H1 (cell line): ENCODE data around the gene NHS. TPM values are rescaled to one million over a fixed set of nuclear protein-coding genes. Genes with fewer than 3 reads are reported as not detected.

ENCODE experiments used
- CHD7 ChIP-seq: fragments of 300-600 bp; sonication (generic); IDR thresholded peaks from 2 replicates; pipeline ENCODE4 v1.7.1; 2012; ENCODE audit warnings: low read length, moderate library complexity, mild to moderate bottlenecking, inconsistent platforms; ENCODE audit not compliant: insufficient replicate concordance
- MAX ChIP-seq: IDR thresholded peaks from 2 replicates; pipeline ENCODE4 v1.6.1; 2012; ENCODE audit warnings: inconsistent platforms
- SP2 ChIP-seq: IDR thresholded peaks from 2 replicates; pipeline ENCODE4 v1.6.1; 2012; ENCODE audit warnings: mild to moderate bottlenecking, low read length, inconsistent platforms
- SUZ12 ChIP-seq: fragments of 200-600 bp; sonication (generic); IDR thresholded peaks from 2 replicates; pipeline ENCODE4 v1.6.1; 2012; ENCODE audit warnings: mild to moderate bottlenecking, inconsistent platforms, low read length, moderate library complexity, mixed read lengths
- polyA plus RNA-seq, 7 experiments: library from polyadenylated mRNA; depleted of rRNA in 3 of 7; stranded (reverse) in 5 of 7; unstranded in 2 of 7; fragments of >200 nt in 5 of 7; fragments of 200-250 nt in 2 of 7; gene quantifications; 1 replicate in 5 of 7; 2 replicates in 1 of 7; 4 replicates in 1 of 7; pipeline versions ENCODE4 v1.2.1 to v1.2.3, GENCODE V29; 2011 to 2013; ENCODE audit warnings: missing spikeins in 2 of 7, mixed read lengths in 2 of 7
- total RNA-seq: library from RNA; stranded (reverse); fragmentation: NEBNext Ultra II Directional; extraction: Animal tissue kit (Norgen Biotek cat#: 25700); gene quantifications from 2 replicates; pipeline ENCODE4 v1.2.1, GENCODE V29; 2021

The NHS gene
- total and polyA plus RNA-seq, 2 of the 8 experiments (the other 6 are each of a cell fraction or from before 2014, with no cell fraction given): 2.2 to 6.7 TPM

GRCh38 chrX:17748684-17749083 lies 373.7 kb downstream of the NHS start (continued):
- TF ChIP-seq SP2 (no peak), MAX (no peak), CHD7 (no peak), SUZ12 (no peak)
- TF ChIP-seq, all 59 proteins: peak for 0
